HepG2 (cell line): ENCODE data around the gene SCAPER. TPM values are rescaled to one million over a fixed set of nuclear protein-coding genes. Genes with fewer than 3 reads are reported as not detected.

Source experiments
- ATAC-seq: fragments of 200-7000 bp; cut with Tn5 transposase; 3 replicates; pipeline ENCODE4 v1.9.1; 2020; ENCODE audit warnings: mild to moderate bottlenecking, moderate library complexity
- BruUV-seq: library from RNA; stranded (reverse); fragments of 400-500 nt; replicated peaks from 2 replicates; lab custom pipeline; 2021; lab: Mats Ljungman, UMichigan
- CTCF ChIA-PET: fragments of 300-600 bp; formaldehyde crosslinking; extraction: SDS; loops from one replicate; lab custom pipeline; 2021; ENCODE audit warnings: low total read pairs, inconsistent platforms, low intra/inter-chr PET ratio; lab: Yijun Ruan, JAX
- POLR2A ChIA-PET: fragments of 350-600 bp; sonication (Branson Sonifier 250); formaldehyde crosslinking; loops from one replicate; lab custom pipeline; 2020; ENCODE audit warnings: antibody characterized with exemption, inconsistent platforms; lab: Yijun Ruan, JAX
- DNase-seq: peaks from one replicate; pipeline ENCODE4 v3.0.0-alpha.2; 2015; ENCODE audit warnings: low spot score
- FAIRE-seq: peaks from 3 replicates; lab custom pipeline; 2011; peaks lifted over from hg19 to GRCh38; lab: Jason Lieb, UNC
- H2AFZ ChIP-seq: one replicate; pipeline ENCODE4 v1.6.1; 2011; ENCODE audit warnings: low read length, inconsistent platforms
- H3K27ac ChIP-seq: fragments of 300-600 bp; 3 replicates; pipeline ENCODE4 v1.8.0; 2011; ENCODE audit warnings: mixed run types, mild to moderate bottlenecking, mixed read lengths, low read length, inconsistent platforms; ENCODE audit not compliant: insufficient read depth; ENCODE audit errors: extremely low read length
- H3K27me3 ChIP-seq, 2 experiments: fragments of 200-600 bp in 1 of 2; 2 replicates in 1 of 2; 3 replicates in 1 of 2; pipeline versions ENCODE4 v1.6.0 to v1.8.0; 2011; ENCODE audit warnings: low read length in 2 of 2, mild to moderate bottlenecking in 2 of 2, moderate library complexity in 2 of 2, inconsistent platforms in 1 of 2; ENCODE audit not compliant: insufficient read depth in 2 of 2, control insufficient read depth in 1 of 2
- H3K36me3 ChIP-seq, 2 experiments: fragments of 200-600 bp in 1 of 2; replicated peaks in 1 of 2; 2 replicates in 1 of 2; 3 replicates in 1 of 2; pipeline versions ENCODE4 v1.5.1 to v1.8.0; 2011; ENCODE audit warnings: low read length in 2 of 2, inconsistent platforms in 1 of 2; ENCODE audit not compliant: insufficient read depth in 2 of 2, control insufficient read depth in 1 of 2
- H3K4me1 ChIP-seq: 2 replicates; pipeline ENCODE4 v1.5.1; 2012; ENCODE audit warnings: low read length, inconsistent platforms; ENCODE audit not compliant: insufficient read depth
- H3K4me2 ChIP-seq: 2 replicates; pipeline ENCODE4 v1.6.0; 2011; ENCODE audit warnings: low read depth, low read length, inconsistent platforms
- H3K4me3 ChIP-seq, 3 experiments: fragments of 200-600 bp in 1 of 3; sonication (generic), shearing (Covaris generic) in 1 of 3; replicated peaks in 1 of 3; 2 replicates each; pipeline ENCODE4 v1.5.1; 2011 to 2016; ENCODE audit warnings: low read length in 3 of 3, inconsistent platforms in 2 of 3, low read depth in 2 of 3, mild to moderate bottlenecking in 2 of 3, control low read depth in 1 of 3, mixed read lengths in 1 of 3; ENCODE audit not compliant: insufficient read depth in 1 of 3
- H3K79me2 ChIP-seq: one replicate; pipeline ENCODE4 v1.6.1; 2011; ENCODE audit warnings: low read length, inconsistent platforms; ENCODE audit not compliant: insufficient read depth
- H3K9ac ChIP-seq: 2 replicates; pipeline ENCODE4 v1.6.0; 2011; ENCODE audit warnings: mild to moderate bottlenecking, low read depth, low read length, inconsistent platforms; ENCODE audit not compliant: insufficient read depth
- H3K9me3 ChIP-seq: 2 replicates; pipeline ENCODE4 v1.5.1; 2012; ENCODE audit warnings: mild to moderate bottlenecking, low read length
- H4K20me1 ChIP-seq: 2 replicates; pipeline ENCODE4 v1.6.0; 2011; ENCODE audit warnings: inconsistent platforms, mild to moderate bottlenecking, low read length, moderate library complexity; ENCODE audit not compliant: insufficient read depth
- AGO2 ChIP-seq: fragments of 200-400 bp; formaldehyde crosslinking; optimal IDR thresholded peaks from 2 replicates; pipeline ENCODE3; 2017; ENCODE audit warnings: mild to moderate bottlenecking, low read depth, low read length, moderate library complexity
- GABPB1 ChIP-seq: IDR thresholded peaks from 2 replicates; pipeline ENCODE4 v1.6.1; 2016; ENCODE audit warnings: mild to moderate bottlenecking, missing genetic modification reagents, moderate library complexity, missing compliant biosample characterization
- RARA ChIP-seq: IDR thresholded peaks from 2 replicates; pipeline ENCODE4 v1.6.1; 2016; ENCODE audit warnings: missing genetic modification reagents, missing compliant biosample characterization
- STAG1 ChIP-seq: sonication (generic); formaldehyde crosslinking; IDR thresholded peaks from 2 replicates; pipeline ENCODE4 v1.4.0; 2020; ENCODE audit warnings: missing genetic modification reagents
- ZFY ChIP-seq: sonication (generic); formaldehyde crosslinking; IDR thresholded peaks from 2 replicates; pipeline ENCODE4 v1.4.0; 2020; ENCODE audit warnings: missing genetic modification reagents
- ZKSCAN5 ChIP-seq: sonication (generic); formaldehyde crosslinking; IDR thresholded peaks from 2 replicates; pipeline ENCODE4 v1.5.1; 2020; ENCODE audit warnings: mild to moderate bottlenecking, missing genetic modification reagents
- ZZZ3 ChIP-seq: sonication (generic); formaldehyde crosslinking; IDR thresholded peaks from 2 replicates; pipeline ENCODE4 v1.4.0; 2020; ENCODE audit warnings: missing genetic modification reagents, mild to moderate bottlenecking, borderline replicate concordance
- WGBS: methylation state at CpG from one replicate; pipeline ENCODE4 v1.1.6; 2017; ENCODE audit warnings: low lambda C conversion rate; 5-methylcytosine and 5-hydroxymethylcytosine counted together
- in situ Hi-C: cut with HindIII; loops from 2 replicates; pipeline ENCODE4 v1.10.0; 2017; ENCODE audit warnings: low pct_unique_long_range_greater_than_20kb; ENCODE audit not compliant: extremely low pct_ligation_motif_present
- intact Hi-C: fragments of 100-400 bp; cut with micrococcal nuclease; formaldehyde crosslinking; loops from one replicate; pipeline ENCODE4 v1.10.0; 2022; ENCODE audit not compliant: unreplicated experiment
- polyA plus RNA-seq, 8 experiments: library from polyadenylated mRNA; depleted of rRNA in 3 of 8; stranded (reverse) in 7 of 8; unstranded in 1 of 8; fragments of >200 nt; fragmentation: Illumina TruSeq in 4 of 8; extraction: Trizol in 4 of 8; gene quantifications; 2 replicates each; pipeline versions ENCODE4 v1.2.1 to v1.2.3, GENCODE V29; 2011 to 2016; ENCODE audit warnings: low read depth in 4 of 8, missing spikeins in 1 of 8, mixed read lengths in 1 of 8; ENCODE audit not compliant: insufficient read depth in 1 of 8
- total RNA-seq, 5 experiments: library from RNA; depleted of rRNA; stranded (reverse); fragments of >200 nt; fragmentation: Illumina TruSeq; extraction: Trizol; gene quantifications; 2 replicates each; pipeline ENCODE4 v1.2.3, GENCODE V29; 2016; ENCODE audit warnings: low read depth in 1 of 5
- TF ChIP-seq, protein P1 (sequence below): sonication (generic); formaldehyde crosslinking; IDR thresholded peaks from 2 replicates; pipeline ENCODE4 v1.4.0; 2020; ENCODE audit warnings: mild to moderate bottlenecking, missing genetic modification reagents
- TF ChIP-seq, protein P2 (sequence below): sonication (generic); formaldehyde crosslinking; IDR thresholded peaks from 2 replicates; pipeline ENCODE4 v1.4.0; 2020; ENCODE audit warnings: missing genetic modification reagents
- TF ChIP-seq, protein P3 (sequence below), 2 experiments: sonication (generic) in 1 of 2; formaldehyde crosslinking in 1 of 2; IDR thresholded peaks; 2 replicates each; pipeline versions ENCODE4 v1.5.1 to v1.6.1; 2011 to 2020; ENCODE audit warnings: borderline replicate concordance in 1 of 2, low read depth in 1 of 2, low read length in 1 of 2, mild to moderate bottlenecking in 1 of 2, missing genetic modification reagents in 1 of 2, moderate library complexity in 1 of 2

Gene SCAPER
- total and polyA plus RNA-seq, 2 of the 13 experiments (the other 11 are each of a cell fraction or from before 2014, with no cell fraction given) = 4.3 to 10.5 TPM

DNA sequence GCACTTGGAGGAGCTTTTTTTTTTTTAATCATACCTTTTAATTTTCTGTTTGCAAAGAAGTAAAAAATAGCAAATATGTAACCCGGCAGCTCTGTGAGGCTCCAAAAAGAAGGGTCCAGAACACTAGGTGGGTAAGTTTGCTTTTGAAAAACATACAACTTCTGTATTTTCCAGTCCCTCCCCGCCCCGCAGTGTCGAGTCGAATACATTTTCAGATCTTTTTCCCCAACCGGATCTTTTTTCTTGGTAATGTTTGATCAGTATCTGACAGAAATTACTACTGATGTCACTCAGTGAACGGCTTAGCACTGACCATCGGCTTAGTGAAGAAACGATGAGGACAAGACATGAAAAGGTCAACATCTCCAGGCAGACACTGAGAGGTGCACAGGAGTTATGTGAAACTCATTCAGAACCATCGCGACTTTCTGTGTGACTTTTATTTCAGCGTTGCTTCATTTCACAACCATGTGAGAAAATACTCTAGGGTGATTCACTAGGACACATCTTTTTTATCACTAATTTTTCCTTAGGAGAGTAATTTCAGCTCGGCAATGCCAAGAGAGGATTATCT, 557.6 kb downstream of the SCAPER start (continued):
- TF ChIP-seq, protein P1, sequence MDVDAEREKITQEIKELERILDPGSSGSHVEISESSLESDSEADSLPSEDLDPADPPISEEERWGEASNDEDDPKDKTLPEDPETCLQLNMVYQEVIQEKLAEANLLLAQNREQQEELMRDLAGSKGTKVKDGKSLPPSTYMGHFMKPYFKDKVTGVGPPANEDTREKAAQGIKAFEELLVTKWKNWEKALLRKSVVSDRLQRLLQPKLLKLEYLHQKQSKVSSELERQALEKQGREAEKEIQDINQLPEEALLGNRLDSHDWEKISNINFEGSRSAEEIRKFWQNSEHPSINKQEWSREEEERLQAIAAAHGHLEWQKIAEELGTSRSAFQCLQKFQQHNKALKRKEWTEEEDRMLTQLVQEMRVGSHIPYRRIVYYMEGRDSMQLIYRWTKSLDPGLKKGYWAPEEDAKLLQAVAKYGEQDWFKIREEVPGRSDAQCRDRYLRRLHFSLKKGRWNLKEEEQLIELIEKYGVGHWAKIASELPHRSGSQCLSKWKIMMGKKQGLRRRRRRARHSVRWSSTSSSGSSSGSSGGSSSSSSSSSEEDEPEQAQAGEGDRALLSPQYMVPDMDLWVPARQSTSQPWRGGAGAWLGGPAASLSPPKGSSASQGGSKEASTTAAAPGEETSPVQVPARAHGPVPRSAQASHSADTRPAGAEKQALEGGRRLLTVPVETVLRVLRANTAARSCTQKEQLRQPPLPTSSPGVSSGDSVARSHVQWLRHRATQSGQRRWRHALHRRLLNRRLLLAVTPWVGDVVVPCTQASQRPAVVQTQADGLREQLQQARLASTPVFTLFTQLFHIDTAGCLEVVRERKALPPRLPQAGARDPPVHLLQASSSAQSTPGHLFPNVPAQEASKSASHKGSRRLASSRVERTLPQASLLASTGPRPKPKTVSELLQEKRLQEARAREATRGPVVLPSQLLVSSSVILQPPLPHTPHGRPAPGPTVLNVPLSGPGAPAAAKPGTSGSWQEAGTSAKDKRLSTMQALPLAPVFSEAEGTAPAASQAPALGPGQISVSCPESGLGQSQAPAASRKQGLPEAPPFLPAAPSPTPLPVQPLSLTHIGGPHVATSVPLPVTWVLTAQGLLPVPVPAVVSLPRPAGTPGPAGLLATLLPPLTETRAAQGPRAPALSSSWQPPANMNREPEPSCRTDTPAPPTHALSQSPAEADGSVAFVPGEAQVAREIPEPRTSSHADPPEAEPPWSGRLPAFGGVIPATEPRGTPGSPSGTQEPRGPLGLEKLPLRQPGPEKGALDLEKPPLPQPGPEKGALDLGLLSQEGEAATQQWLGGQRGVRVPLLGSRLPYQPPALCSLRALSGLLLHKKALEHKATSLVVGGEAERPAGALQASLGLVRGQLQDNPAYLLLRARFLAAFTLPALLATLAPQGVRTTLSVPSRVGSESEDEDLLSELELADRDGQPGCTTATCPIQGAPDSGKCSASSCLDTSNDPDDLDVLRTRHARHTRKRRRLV = no peak
- TF ChIP-seq, protein P2, sequence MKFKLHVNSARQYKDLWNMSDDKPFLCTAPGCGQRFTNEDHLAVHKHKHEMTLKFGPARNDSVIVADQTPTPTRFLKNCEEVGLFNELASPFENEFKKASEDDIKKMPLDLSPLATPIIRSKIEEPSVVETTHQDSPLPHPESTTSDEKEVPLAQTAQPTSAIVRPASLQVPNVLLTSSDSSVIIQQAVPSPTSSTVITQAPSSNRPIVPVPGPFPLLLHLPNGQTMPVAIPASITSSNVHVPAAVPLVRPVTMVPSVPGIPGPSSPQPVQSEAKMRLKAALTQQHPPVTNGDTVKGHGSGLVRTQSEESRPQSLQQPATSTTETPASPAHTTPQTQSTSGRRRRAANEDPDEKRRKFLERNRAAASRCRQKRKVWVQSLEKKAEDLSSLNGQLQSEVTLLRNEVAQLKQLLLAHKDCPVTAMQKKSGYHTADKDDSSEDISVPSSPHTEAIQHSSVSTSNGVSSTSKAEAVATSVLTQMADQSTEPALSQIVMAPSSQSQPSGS (CRISPR knock-in tag) = no peak

- ATAC-seq = peak; percentile 62
- WGBS = 96% methylated on average over 43 of the region's 74 CpGs
- Histone ChIP-seq H4K20me1 (no peaks in the 10 kb centered on the region), H2AFZ (no peak overlapping the region), H3K4me1 (peaks cover 14% of the 10 kb centered on the region), H3K79me2 (no peaks in the 10 kb centered on the region), H3K27me3 (no peaks in the 10 kb centered on the region), H3K4me2 (peak overlapping the region; percentile 78), H3K27ac (peak overlapping the region; percentile 67), H3K9ac (peak overlapping the region; percentile 77), H3K36me3 (peaks cover 0 to 9% of the 10 kb centered on the region in 2 experiments; a peak in 3 of 5 replicates), H3K9me3 (no peaks in the 10 kb centered on the region), H3K4me3 (peak overlapping the region; percentile 67 to 76 (median 72); a peak in 5 of 6 replicates)
- in situ Hi-C loops (no loop called here), intact Hi-C loops (no loop called here)
- DNase-seq = no peak
- ChIA-PET POLR2A (interaction anchor here (3.0 kb wide), 1 partner anchor 10 kb away, joined by 91 read pairs; the partner anchor contains the start of gene ISL2), CTCF (no interaction called here)
- no TSS peak for BruUV-seq
- no peak for FAIRE-seq
- no peak for TF ChIP-seq RARA
- TF ChIP-seq ZKSCAN5 = no peak
- peak; percentile 6 for TF ChIP-seq AGO2
- TF ChIP-seq STAG1 (CRISPR knock-in tag) = 0 out of 2 replicates have a peak, but pooled peaks have one; percentile 1
- TF ChIP-seq ZFY = peak; percentile 51; the same call in 1 of the 2 replicates
- TF ChIP-seq, protein P3, sequence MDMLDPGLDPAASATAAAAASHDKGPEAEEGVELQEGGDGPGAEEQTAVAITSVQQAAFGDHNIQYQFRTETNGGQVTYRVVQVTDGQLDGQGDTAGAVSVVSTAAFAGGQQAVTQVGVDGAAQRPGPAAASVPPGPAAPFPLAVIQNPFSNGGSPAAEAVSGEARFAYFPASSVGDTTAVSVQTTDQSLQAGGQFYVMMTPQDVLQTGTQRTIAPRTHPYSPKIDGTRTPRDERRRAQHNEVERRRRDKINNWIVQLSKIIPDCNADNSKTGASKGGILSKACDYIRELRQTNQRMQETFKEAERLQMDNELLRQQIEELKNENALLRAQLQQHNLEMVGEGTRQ (IDR thresholded peaks at IDR 0.05; ENCODE audit: low read depth, low read length) = no peak
- TF ChIP-seq, protein P3 (CRISPR knock-in tag; IDR thresholded peaks at IDR 0.05; ENCODE audit: borderline replicate concordance) = 0 out of 2 replicates have a peak, but pooled peaks have one; percentile 31
- 0 out of 2 replicates have a peak, but pooled peaks have one; percentile 27 for TF ChIP-seq GABPB1 (CRISPR knock-in tag)
- TF ChIP-seq ZZZ3 (CRISPR knock-in tag) = 0 out of 2 replicates have a peak, but pooled peaks have one; percentile 35
Measured at GRCh38 chr15:76346669-76347481, 558.3 kb downstream of the SCAPER start.
